Upper lobe of left lung (tissue), 6 donors: Measurements from ENCODE around the gene GRIK3. TPM values are rescaled to one million over a fixed set of nuclear protein-coding genes. Genes with fewer than 3 reads are reported as not detected.

Source experiments
- ATAC-seq, 2 donors: fragments of 200-7000 bp; cut with Tn5 transposase; one replicate each; pipeline ENCODE4 v1.9.1; 2022; ENCODE audit warnings: mild to moderate bottlenecking in 2 of 2, moderate library complexity in 2 of 2; ENCODE audit not compliant: low FRiP score in 2 of 2
- DNase-seq, 2 donors: peaks; one replicate each; pipeline ENCODE4 v3.0.0-alpha.2; 2019 to 2020
- H3K27ac ChIP-seq, 4 donors: fragments of 200-600 bp; sonication (generic); one replicate each; pipeline ENCODE4 v1.5.1; 2016 to 2019
- H3K27me3 ChIP-seq, 4 donors: fragments of 200-600 bp; sonication (generic); one replicate each; pipeline ENCODE4 v1.5.1; 2017 to 2019
- H3K36me3 ChIP-seq, 4 donors: fragments of 200-600 bp; sonication (generic); one replicate each; pipeline ENCODE4 v1.5.1; 2016 to 2019
- H3K4me1 ChIP-seq, 4 donors: fragments of 200-600 bp; sonication (generic); one replicate each; pipeline ENCODE4 v1.5.1; 2018 to 2019
- H3K4me3 ChIP-seq, 4 donors: fragments of 200-600 bp; sonication (generic); one replicate each; pipeline ENCODE4 v1.5.1; 2017 to 2019; ENCODE audit warnings: mild to moderate bottlenecking in 2 of 4, moderate library complexity in 1 of 4
- H3K9me3 ChIP-seq, 4 donors: fragments of 200-600 bp; sonication (generic); one replicate each; pipeline ENCODE4 v1.5.1; 2018 to 2019
- CTCF ChIP-seq, 6 experiments: fragments of 450-650 bp in 4 of 6; fragments of 200-600 bp in 2 of 6; sonication (generic) in 2 of 6; IDR thresholded peaks; one replicate each; pipeline ENCODE4 v1.5.1; 2016 to 2019; ENCODE audit warnings: antibody characterized with exemption in 6 of 6
- EP300 ChIP-seq, 4 donors: sonication (generic); formaldehyde crosslinking; IDR thresholded peaks; one replicate each; pipeline ENCODE4 v1.5.1; 2017; ENCODE audit warnings: antibody characterized with exemption in 4 of 4, control low read depth in 2 of 4
- POLR2A ChIP-seq, 4 donors: fragments of 450-650 bp; IDR thresholded peaks; one replicate each; pipeline ENCODE4 v1.5.1; 2016 to 2017; ENCODE audit warnings: antibody characterized with exemption in 4 of 4, mild to moderate bottlenecking in 2 of 4
- POLR2AphosphoS5 ChIP-seq, 2 donors: sonication (generic); formaldehyde crosslinking; IDR thresholded peaks; one replicate each; pipeline ENCODE4 v1.5.1; 2017; ENCODE audit warnings: antibody characterized with exemption in 2 of 2
- WGBS, 2 donors: methylation state at CpG; one replicate each; pipeline ENCODE4 v1.1.5; 2017 to 2018; 5-methylcytosine and 5-hydroxymethylcytosine counted together
- total RNA-seq, 6 donors: library from RNA; depleted of rRNA in 4 of 6; stranded (reverse); fragments of >200 nt in 4 of 6; gene quantifications; one replicate each; pipeline versions ENCODE4 v1.1.0 to v1.2.1, GENCODE V29; 2016 to 2021
- donor health status: DM: no; HTN: no; CAD: no; lungs with moderate emphysema.
- donor health status: DM: no; HTN: yes; CAD: no; lungs with severe emphysema.

Gene GRIK3
- total RNA-seq, 6 donors from 2014 or later: 0.10 to 0.22 TPM; not detected in 4

GRCh38 chr1:36948147-36948546 is 86.2 kb downstream of the GRIK3 start:
- DNase-seq: no peak
- no peaks in the 10 kb centered on the region for H3K27me3 ChIP-seq
- TF ChIP-seq POLR2A (IDR thresholded peaks at IDR 0.05): no peak
- no peak for TF ChIP-seq CTCF (IDR thresholded peaks at IDR 0.05)
- no peak for TF ChIP-seq EP300 (IDR thresholded peaks at IDR 0.05)
- TF ChIP-seq POLR2AphosphoS5 (IDR thresholded peaks at IDR 0.05): no peak
- 50 to 59% methylated on average over 1 to 2 of the region's 2 CpGs for WGBS, 2 donors
- no peaks in the 10 kb centered on the region for H3K4me1 ChIP-seq
- H3K36me3 ChIP-seq: no peaks in the 10 kb centered on the region
- no peak for ATAC-seq
- no peaks in the 10 kb centered on the region for H3K9me3 ChIP-seq
- no peak overlapping the region for H3K4me3 ChIP-seq
- no peak overlapping the region for H3K27ac ChIP-seq

GRCh38 chr1:36947384-36947783 is 86.9 kb downstream of the GRIK3 start:
- DNase-seq: no peak
- H3K4me3 ChIP-seq: no peak overlapping the region
- H3K4me1 ChIP-seq: no peaks in the 10 kb centered on the region
- no peaks in the 10 kb centered on the region for H3K27me3 ChIP-seq
- H3K9me3 ChIP-seq: no peaks in the 10 kb centered on the region
- no peak for TF ChIP-seq POLR2A (IDR thresholded peaks at IDR 0.05)
- no peak for TF ChIP-seq CTCF (IDR thresholded peaks at IDR 0.05)
- H3K36me3 ChIP-seq: no peaks in the 10 kb centered on the region
- no peak overlapping the region for H3K27ac ChIP-seq
- no peak for ATAC-seq
- 12 to 15% methylated on average over 2 of the region's 2 CpGs for WGBS, 2 donors

GRCh38 chr1:36944883-36945282 is 89.4 kb downstream of the GRIK3 start:
- Histone ChIP-seq H3K27me3 (no peaks in the 10 kb centered on the region), H3K27ac (no peak overlapping the region), H3K4me3 (no peak overlapping the region), H3K36me3 (no peaks in the 10 kb centered on the region), H3K4me1 (no peaks in the 10 kb centered on the region), H3K9me3 (no peaks in the 10 kb centered on the region)
- no peak for TF ChIP-seq EP300 (IDR thresholded peaks at IDR 0.05)
- ATAC-seq (no peak), DNase-seq (no peak)
- WGBS, 2 donors: 85 to 87% methylated on average over 5 to 7 of the region's 7 CpGs

DNA sequence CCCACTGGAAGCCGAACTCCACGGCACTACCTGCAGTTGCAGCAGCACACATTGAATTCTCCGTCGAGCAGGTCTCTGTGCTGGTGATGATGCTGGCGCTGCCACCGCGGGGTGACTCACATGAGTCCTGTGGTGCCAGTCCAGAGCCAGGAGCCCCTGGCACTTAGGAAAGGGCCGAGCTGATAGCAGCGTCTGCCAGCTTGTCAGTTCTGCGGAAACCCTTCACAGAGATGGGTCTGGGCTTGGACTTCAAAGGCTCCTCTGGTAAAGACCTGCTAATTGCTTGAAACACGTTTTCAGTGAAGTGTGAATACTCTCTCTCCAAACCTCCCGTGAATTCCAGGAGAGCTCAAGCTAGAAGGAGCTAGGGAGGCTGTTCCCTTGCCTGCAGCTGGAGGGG is 92.2 kb downstream of the GRIK3 start:
- DNase-seq (no peak), ATAC-seq (no peak)
- Histone ChIP-seq H3K27ac (no peak overlapping the region), H3K9me3 (no peaks in the 10 kb centered on the region), H3K36me3 (no peaks in the 10 kb centered on the region), H3K27me3 (no peaks in the 10 kb centered on the region), H3K4me3 (no peak overlapping the region), H3K4me1 (no peaks in the 10 kb centered on the region)
- 30 to 49% methylated on average over 9 to 11 of the region's 12 CpGs for WGBS, 2 donors
- TF ChIP-seq CTCF (IDR thresholded peaks at IDR 0.05) (no peak), POLR2AphosphoS5 (IDR thresholded peaks at IDR 0.05) (no peak), POLR2A (IDR thresholded peaks at IDR 0.05) (no peak), EP300 (IDR thresholded peaks at IDR 0.05) (no peak)

GRCh38 chr1:36941316-36941978 is 92.9 kb downstream of the GRIK3 start:
- Histone ChIP-seq H3K9me3 (no peaks in the 10 kb centered on the region), H3K4me3 (no peak overlapping the region), H3K36me3 (no peaks in the 10 kb centered on the region), H3K27me3 (no peaks in the 10 kb centered on the region), H3K27ac (no peak overlapping the region), H3K4me1 (no peaks in the 10 kb centered on the region)
- no peak for ATAC-seq
- TF ChIP-seq POLR2A (IDR thresholded peaks at IDR 0.05) (no peak), CTCF (IDR thresholded peaks at IDR 0.05) (no peak), EP300 (IDR thresholded peaks at IDR 0.05) (no peak), POLR2AphosphoS5 (IDR thresholded peaks at IDR 0.05) (no peak)
- DNase-seq: no peak
- 43 to 49% methylated on average over 8 of the region's 8 CpGs for WGBS, 2 donors
